ENCODE data around the gene FAM107B.
A peak's percentile ranks its signal among the peaks of the same experiment; 100 is the strongest.
"Not testable (repeated sequence)": the region's sequence is repeated elsewhere in the genome, so short reads cannot be mapped to it uniquely, and the experiment has no call there.

The FAM107B gene

DNA sequence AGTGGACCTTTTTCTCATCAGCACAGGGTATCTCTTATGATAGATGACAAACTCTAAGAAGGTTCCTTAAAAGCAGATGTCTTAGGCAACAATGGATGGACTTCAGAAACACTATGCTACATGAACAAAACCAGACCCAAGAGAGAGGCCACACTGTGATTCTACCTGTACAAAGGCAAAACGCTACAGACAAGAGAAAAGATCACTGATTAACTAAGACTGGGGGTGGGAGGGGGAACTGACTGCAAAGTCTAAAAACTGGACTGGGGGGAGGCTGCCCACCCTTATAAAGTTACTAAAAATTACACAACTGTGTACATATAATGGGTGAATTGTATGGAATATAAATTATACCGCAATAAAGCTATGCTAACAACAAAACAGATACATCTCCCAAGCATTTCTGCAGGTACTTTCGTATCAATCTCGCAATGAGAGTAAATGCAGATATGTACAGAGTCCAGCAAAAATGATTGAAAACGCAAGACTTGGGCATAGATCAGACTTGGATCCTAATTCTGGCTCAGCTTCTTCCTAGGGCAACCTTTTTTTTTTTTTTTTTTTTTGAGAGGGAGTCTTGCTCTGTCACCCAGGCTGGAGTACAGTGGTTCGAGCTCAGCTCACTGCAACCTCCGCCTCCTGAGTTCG, 179.7 kb downstream of the FAM107B start:
- no peak for DNase-seq

DNA sequence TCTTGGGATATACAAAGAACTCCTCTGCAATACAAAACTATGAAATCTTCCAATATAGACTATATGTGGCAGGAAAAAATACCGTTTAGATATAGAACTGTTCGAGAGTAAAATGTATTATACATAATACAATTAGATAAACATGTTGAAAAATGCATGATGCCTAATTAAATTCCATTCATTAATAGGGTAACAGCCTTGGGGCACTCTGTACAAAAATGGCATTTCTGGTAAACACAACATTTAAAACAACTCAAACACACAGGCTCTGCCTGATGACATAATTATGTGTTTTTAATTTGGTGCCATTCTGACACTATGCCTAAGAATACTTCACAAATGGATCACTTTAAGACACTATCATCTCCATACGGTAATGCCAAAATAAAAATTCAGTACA, 180.9 kb downstream of the FAM107B start:
- no peak for DNase-seq

GRCh38 chr10:14592566-14592965, 182.1 kb downstream of the FAM107B start:
- no peak for DNase-seq

GRCh38 chr10:14592026-14592425, 182.7 kb downstream of the FAM107B start:
- no peak for DNase-seq

DNA sequence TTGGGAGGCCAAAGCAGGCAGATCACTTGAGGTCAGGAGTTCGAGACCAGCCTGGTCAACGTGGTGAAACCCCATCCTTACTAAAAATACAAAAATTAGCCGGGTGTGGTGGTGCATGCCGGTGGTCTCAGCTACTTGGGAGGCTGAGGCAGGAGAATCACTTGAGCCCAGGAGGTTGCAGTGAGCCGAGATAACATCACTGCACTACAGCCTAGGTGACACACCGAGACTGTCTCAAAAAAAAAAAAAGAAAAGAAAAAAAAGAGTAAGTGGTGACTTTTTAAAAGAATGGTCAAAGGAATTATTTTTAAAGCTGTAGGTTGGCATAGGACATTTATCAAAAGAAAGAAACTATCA, 185.8 kb downstream of the FAM107B start:
- DNase-seq: not testable (repeated sequence)

DNA sequence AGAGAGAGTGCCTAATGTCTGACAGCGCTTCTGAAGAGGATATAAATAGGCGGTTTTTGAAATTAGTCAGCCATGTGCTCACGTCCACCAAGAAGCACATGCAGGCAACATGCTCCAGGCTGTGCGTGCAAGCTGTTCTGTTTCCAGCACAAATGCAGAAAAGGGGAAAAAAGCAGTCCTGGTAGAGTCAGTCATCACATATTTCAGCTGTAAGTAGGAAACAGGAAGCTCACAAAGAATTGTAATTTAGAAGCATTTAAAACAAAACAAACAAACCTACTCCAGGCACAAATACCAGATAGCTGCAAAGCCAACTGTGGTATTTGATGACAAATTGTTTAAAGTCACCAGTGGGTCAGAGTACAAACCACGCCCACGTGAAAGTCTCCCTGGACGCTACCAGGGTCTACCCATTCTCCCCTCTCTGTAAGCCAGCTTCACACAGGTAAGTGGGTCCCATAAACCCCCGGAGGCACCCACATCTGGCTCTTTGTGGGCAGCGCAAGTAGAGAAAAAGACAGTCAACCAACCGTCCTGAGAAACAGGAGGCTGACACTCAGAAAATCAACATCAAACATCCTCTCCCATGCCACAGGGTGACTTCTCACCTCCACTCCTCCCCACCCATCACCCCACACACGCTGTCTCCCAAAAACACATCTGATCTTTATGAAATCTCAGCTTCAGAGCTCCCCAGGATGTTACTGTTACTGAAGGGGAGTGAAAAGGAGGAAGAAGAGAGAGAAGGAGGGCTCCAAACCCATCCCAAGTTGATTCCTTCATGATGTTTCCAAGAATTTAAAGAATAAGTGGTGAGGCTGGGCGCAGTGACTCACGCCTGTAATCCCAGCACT, 186.4 kb downstream of the FAM107B start:
- no peak for DNase-seq

DNA sequence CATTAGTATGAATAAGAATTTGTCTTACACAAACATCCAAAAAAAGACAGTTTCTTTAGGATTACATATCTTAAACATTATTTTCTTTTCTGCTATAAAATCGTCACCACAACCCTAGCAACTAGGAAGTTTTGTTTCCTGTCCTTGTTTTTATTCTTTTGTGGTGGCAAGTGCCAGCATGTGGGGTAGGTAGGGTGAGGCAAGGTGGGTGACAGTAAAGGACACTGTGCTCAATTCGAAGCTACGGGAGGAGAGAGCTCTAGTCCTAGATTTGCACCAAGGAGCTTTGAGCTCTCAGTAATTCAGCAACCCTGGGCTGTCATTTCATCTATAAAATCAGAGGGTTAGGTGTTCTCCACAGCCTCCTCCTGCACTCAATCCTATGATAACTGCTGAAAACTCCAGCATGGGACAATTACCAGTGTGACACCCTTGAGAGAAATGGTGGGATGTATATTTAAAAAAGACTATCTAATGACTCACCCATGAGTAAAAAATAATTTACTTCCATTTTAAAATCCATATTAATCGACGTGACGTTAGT, 187.1 kb downstream of the FAM107B start:
- peak; percentile 61 for DNase-seq

DNA sequence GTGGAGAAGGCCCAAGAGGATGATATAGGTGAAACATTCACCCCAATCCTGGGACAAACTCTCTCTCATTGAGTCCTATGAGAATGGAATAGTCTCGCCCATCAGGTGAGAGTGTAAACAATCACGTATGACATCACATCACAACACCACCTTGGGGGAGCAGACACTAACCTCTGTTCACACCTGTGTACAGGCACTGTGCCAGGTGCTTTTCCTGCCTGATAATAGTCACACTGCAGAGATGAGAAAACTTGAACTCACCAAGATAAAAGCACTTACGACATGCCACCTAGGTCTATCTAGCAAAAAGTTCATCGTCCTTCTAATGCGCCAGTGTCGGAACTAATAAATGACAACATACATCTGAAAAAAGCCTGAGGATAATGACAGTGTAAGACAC, 187.8 kb downstream of the FAM107B start:
- DNase-seq: peak; percentile 86

GRCh38 chr10:14585287-14586193, 189.2 kb downstream of the FAM107B start:
- DNase-seq: no peak

- DNase-seq: peak; percentile 61
Measured at GRCh38 chr10:14584661-14585060, 190.0 kb downstream of the FAM107B start.

DNA sequence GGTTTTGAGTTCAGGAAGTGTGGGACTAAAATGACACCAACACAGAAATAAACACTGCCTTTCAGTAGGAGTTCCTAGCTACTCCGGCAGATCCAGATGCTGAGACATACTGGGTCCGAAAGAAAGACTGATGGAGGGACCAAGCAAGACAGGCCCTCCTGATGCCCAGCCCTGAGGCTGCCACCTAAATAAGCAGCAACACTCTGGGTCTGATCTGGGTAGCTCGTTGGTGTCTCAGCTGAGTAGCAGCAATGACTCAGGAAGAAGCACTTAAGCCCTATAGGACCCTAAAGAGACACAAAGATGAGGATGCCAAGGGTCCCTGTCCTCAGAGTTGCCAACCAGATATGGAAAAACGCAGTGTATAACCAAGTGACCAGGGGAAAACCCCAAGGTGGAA, 190.7 kb downstream of the FAM107B start:
- DNase-seq: no peak

- DNase-seq: peak; percentile 89
Measured at GRCh38 chr10:14583252-14583651, 191.4 kb downstream of the FAM107B start.

GRCh38 chr10:14581553-14582321, 193.0 kb downstream of the FAM107B start:
- DNase-seq: no peak

GRCh38 chr10:14580671-14581332, 193.9 kb downstream of the FAM107B start:
- DNase-seq: no peak

DNA sequence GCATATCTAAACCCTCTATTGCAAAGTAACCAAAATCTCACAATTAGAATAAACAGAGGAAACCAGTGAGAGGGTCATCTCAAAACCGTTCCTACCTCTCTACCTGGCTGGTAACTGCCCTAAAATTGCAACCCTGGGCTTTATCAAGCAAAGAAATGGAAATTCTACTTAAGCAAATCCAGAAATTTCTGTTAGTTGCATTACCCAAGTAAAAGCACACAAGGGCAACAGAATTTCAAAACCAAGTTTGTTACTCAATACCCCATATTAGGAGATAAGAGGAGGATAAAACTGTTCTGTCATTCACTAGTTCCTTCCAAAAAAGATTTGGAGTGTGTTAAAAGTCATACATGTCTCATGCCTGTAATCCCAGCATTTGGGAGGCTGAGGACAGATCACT, 195.3 kb downstream of the FAM107B start:
- DNase-seq: no peak

GRCh38 chr10:14578060-14578952, 196.4 kb downstream of the FAM107B start:
- DNase-seq: no peak

GRCh38 chr10:14574885-14575284, 199.8 kb downstream of the FAM107B start:
- no peak for DNase-seq

GRCh38 chr10:14574291-14574690, 200.4 kb downstream of the FAM107B start:
- DNase-seq: no peak

DNA sequence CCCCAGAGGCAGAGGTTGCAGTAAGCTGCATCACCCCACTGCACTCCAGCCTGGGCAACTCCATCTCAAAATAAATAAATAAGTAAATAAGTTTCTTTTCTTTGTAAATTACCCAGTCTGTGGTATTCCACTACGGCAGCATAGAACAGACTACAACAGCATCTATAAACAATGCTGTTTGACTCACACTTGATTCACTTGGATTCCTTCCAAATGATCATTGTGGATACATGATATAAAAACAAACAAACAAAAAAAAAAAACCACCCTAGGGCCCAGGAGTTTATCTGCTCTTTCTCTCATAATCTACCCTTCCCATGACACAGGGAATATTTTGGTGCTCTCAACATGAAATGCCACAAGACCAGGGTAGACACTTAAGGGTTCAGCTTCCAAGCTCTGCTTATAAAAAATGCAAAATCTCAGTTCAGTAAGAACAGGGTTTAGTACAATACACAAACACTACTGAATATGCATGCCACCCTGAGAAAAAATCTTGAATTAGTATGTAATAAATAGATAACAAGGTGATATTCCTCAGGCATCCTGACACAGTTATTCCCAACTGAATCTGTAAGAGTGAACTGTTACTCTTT, 200.9 kb downstream of the FAM107B start:
- DNase-seq: no peak

DNA sequence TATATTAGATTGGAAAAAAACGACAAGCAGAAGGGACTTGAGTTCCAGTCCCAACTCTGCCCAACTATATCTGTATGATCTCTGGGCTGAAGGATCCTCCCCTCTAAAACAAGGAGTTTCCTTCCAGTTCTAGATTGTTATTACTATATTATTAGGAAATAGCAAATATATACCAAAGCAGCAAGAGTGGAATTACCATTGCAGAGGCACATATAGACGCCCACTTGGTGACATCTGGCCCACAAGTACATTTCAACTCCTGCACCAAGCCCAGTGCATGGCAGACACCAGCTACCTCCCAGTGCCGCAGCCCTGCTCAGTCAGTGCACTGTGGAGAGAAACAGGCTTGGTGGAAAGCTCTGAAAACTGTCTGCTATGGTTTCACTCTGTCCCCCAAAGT, 201.9 kb downstream of the FAM107B start:
- no peak for DNase-seq

Data from CD4-positive, alpha-beta T cell treated with Interferon gamma for 1 hour (primary cell).